ENCODE data around the gene CRY1. TPM values are rescaled to one million over a fixed set of nuclear protein-coding genes. Genes with fewer than 3 reads are reported as not detected.
A peak's percentile ranks its signal among the peaks of the same experiment; 100 is the strongest.

The CRY1 gene
- total and polyA plus RNA-seq, 9 of the 15 experiments (the other 6 are each of a cell fraction or from before 2014, with no cell fraction given) = 8.7 to 33.3 (median 25.2) TPM

DNA sequence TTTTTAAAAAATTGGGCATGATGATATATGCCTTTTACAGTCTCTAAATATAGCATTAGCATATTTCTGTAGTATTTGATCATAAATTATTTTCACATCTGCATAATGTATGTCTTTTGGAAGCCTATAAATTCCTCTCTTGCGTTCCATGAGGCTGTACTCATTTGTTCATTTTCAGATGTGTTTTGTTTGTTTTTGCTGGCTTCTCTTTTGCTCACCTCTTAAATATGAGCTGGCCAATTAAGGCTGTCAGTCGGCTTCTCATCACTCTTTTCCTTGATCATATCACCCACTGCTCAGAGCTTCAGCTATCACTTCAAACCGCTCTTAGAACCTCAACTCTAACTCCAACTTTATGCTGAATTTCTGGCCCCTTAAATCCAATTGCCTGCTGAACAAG is 131.1 kb downstream of the CRY1 start:
- Histone ChIP-seq H3K9ac (ENCODE audit: insufficient read depth in 1 of 2, low read depth in 2 of 2, low read length in 2 of 2) (no peak overlapping the region), H2AFZ (ENCODE audit: low read depth, low read length) (no peak overlapping the region), H4K20me1 (replicated peaks; ENCODE audit: control insufficient read depth, insufficient read depth, low read length) (no peaks in the 10 kb centered on the region; the same call in 1 of the 2 replicates), H3K27ac (ENCODE audit: extremely low read depth, low read depth, low read length) (no peak overlapping the region), H3K4me3 (no peak overlapping the region), H3K9me1 (ENCODE audit: control insufficient read depth, insufficient read depth, low read length) (no peaks in the 10 kb centered on the region), H3K4me1 (replicated peaks in 1 of 2; ENCODE audit: control insufficient read depth in 2 of 2, insufficient read depth in 2 of 2, low read length in 2 of 2) (no peaks in the 10 kb centered on the region; a peak in 1 of 5 replicates), H3K36me3 (ENCODE audit: control insufficient read depth, insufficient read depth, low read length) (peaks cover 30% of the 10 kb centered on the region; the same call in 2 of the 3 replicates), H3K79me2 (ENCODE audit: control insufficient read depth, insufficient read depth, low read length) (peaks cover 69% of the 10 kb centered on the region), H3K9me3 (replicated peaks; ENCODE audit: control insufficient read depth, insufficient read depth, low read depth, low read length) (no peaks in the 10 kb centered on the region), H3K4me2 (ENCODE audit: insufficient read depth, low read length) (no peak overlapping the region), H3K27me3 (ENCODE audit: control insufficient read depth in 2 of 2, insufficient read depth in 2 of 2, low read length in 2 of 2) (no peaks in the 10 kb centered on the region)
- no TSS peak for BruUV-seq (replicated peaks)
- in situ Hi-C loops (cut with MboI) (no loop called here), intact Hi-C loops (cut with micrococcal nuclease) (no loop called here)
- no peak for DNase-seq (ENCODE audit: extremely low read depth in 1 of 4, low spot score in 3 of 4)
- ATAC-seq = no peak; the same call in 1 of the 3 replicates
- POLR2A ChIA-PET = interaction anchor here (1.0 to 1.5 kb wide), 4 partner anchors 8 to 25 kb away, joined by 3 to 5 read pairs (median 4); partner anchors contain the start of gene MTERF2
- FAIRE-seq = no peak
- CTCF ChIA-PET (ENCODE audit: low intra/inter-chr PET ratio) = no interaction called here
- 50% methylated on average over 3 of the region's 3 CpGs for WGBS (ENCODE audit: insufficient coverage, low coverage, missing lambda C conversion rate)
- TF ChIP-seq MCM2 (IDR thresholded peaks at IDR 0.05; ENCODE audit: low read depth) = no peak
- TF ChIP-seq, protein P1, sequence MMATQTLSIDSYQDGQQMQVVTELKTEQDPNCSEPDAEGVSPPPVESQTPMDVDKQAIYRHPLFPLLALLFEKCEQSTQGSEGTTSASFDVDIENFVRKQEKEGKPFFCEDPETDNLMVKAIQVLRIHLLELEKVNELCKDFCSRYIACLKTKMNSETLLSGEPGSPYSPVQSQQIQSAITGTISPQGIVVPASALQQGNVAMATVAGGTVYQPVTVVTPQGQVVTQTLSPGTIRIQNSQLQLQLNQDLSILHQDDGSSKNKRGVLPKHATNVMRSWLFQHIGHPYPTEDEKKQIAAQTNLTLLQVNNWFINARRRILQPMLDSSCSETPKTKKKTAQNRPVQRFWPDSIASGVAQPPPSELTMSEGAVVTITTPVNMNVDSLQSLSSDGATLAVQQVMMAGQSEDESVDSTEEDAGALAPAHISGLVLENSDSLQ (IDR thresholded peaks at IDR 0.05) = peak; percentile 65
- TF ChIP-seq SIX5 (IDR thresholded peaks at IDR 0.05; ENCODE audit: borderline replicate concordance in 1 of 2, insufficient read depth in 1 of 2, low read depth in 1 of 2, low read length in 2 of 2) = no peak
- TF ChIP-seq, protein P2, sequence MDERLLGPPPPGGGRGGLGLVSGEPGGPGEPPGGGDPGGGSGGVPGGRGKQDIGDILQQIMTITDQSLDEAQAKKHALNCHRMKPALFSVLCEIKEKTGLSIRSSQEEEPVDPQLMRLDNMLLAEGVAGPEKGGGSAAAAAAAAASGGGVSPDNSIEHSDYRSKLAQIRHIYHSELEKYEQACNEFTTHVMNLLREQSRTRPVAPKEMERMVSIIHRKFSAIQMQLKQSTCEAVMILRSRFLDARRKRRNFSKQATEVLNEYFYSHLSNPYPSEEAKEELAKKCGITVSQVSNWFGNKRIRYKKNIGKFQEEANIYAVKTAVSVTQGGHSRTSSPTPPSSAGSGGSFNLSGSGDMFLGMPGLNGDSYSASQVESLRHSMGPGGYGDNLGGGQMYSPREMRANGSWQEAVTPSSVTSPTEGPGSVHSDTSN (CRISPR knock-in tag; IDR thresholded peaks at IDR 0.05; ENCODE audit: low read depth) = no peak
- TF ChIP-seq, protein P2 (tag; conservative IDR thresholded peaks at IDR 0.05; ENCODE audit: low read depth) = peak; percentile 52
- peak; percentile 33 for TF ChIP-seq MEIS2 (IDR thresholded peaks at IDR 0.05; ENCODE audit: partially characterized antibody)

All from K562 (cell line).